HG03045 (cell line): ENCODE measurements around the gene TGFA.

ENCODE experiments used
- ATAC-seq: cut with Tn5 transposase; IDR thresholded peaks from one replicate; pipeline ENCODE4 v1.9.1; 2021; ENCODE audit warnings: mild to moderate bottlenecking, moderate library complexity; ENCODE audit not compliant: unreplicated experiment

TGFA gene

DNA sequence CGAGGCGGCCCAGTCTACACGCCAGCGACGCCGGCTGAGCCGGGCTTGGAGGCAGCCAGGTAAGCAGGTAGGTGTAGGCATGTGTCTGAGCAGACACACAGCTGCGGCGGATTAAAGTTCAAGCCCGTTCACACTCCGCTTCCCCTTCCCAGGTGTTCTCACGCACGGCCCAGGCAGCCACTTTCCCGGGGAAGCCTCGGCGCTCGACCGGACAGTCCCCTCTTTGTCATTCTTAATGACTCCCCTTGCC is 367 bp downstream of the TGFA start:
- peak; percentile 37 for ATAC-seq

- ATAC-seq, result no peak
Observed at GRCh38 chr2:70552501-70553333, 909 bp downstream of the TGFA start.

DNA sequence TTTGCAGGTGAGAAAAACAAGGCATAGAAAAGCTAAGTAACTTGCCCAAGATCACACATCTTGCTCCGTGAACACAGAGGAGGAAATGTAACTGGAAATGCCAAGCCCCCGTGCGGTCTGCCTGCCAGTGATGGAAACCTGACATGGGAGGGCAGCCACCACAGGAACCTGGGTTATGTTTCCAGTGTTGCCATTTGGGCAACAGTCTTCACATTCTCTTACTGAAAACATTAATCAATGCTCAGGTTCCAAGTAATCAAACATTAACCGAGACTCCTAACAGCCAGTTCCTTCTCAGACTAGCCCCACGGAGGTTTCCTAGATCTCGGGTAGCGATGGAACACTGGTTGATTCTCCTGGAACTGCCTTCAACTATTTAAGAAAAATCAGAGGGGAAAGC is 2.5 kb downstream of the TGFA start:
- no peak for ATAC-seq

DNA sequence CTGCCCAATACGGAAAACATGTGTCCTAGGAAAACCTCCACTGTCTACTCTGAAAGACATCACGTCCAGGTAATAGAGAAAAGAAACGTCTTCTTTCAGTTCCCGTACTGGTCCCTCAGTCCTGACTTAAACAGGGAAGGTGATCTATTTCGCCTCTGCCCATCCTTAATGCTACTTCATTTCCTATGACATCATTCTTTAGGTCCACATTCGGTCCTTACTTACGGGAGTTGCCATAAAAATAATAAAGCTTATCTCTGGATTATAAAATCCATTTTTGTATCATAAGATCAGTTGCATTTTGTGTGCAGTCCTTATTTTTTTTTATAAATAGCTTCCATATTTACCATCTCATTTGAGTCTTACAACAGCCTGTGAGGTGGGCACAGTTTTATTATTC is 3.7 kb downstream of the TGFA start:
- ATAC-seq, result no peak

DNA sequence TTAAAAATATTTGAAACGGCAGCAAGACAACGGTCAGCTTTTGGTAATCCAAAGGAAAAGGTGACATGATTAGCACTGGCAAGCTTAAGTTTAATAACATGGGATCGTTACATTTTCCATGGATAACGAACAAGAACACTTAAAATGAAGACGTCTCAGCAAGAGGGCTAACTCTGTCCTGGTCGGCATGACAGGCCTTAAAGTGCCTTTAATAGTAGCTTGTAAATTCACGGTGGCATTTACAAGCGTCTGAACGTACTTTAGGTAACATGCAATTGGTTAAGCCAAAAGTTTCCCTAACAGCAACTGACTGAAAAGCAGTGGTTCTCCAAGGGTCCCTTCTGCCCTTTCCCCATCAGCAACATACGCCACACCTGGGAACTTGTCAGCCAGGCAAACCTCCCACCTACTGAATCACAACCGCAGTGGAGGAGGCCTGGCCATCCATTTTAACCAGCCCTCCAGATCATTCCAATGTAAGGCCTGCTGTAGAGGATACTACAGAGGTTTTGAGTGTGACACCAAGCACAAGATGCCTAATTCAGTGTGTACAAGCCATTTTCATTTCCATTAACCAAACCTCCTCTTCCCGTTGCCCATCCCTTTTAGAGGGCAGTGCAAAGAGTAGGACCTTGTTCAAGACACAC is 4.4 kb downstream of the TGFA start:
- ATAC-seq, result no peak

GRCh38 chr2:70548233-70548632 is 5.4 kb downstream of the TGFA start:
- no peak for ATAC-seq

DNA sequence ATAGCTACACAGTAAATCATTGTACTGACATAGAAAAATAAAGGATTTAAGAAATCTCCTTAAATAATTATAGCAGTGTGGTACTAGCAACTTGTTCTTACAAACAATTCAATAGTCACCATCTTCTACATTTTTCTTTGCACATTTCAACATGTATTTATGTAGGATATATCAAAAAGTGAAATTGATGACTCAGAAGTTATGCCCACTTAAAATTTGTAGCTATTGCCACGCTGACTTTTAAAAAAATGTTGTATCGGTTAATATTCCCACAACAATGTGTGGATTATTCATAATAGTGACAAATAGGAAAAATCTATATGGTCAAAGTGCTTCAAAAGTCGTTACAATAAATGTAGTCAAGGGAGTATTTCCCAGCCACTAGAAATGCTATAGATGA is 6.7 kb downstream of the TGFA start:
- no peak for ATAC-seq

DNA sequence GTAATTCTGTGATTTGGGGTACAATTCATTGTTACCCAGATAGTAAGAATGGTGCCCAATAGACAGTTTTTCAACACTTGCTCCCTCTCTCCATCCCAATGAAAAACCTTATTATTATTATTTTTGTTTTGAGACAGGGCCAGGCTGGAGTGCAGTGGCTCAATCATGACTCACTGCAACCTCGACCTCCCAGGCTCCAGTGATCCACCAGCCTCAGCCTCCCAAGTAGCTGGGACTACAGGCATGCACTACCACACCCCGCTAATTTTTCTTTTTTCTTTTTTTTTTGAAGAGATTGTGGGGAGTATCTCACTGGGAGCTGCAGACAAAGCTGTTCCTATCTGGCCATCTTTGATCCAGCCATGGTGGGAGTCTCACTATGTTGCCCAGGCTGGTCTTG is 7.2 kb downstream of the TGFA start:
- no peak for ATAC-seq

DNA sequence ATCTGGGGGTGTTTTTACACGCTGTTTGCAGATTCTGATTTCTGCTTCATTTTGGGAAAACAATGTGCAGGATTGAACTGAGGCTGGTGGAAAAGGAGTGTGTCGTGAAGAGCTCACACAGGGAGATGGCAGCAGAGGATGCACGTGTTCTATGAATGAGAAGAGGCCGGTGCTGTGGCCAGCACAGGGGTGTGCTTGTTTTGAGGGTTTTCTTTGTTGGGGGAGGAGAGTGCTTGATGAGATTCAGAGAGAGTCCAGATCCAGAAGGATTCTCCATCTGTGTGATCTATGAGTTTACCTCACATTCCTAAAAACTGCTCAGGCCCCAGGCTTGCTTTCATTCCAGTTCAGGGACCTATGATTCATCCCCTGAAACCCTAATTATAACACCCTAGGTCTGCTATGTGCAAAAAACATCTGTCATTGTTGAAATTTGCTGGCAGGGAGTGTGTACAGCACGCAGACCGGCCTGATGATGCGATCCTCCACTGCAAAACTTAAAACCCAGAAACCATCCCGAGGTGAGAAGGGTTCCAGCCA is 12.1 kb downstream of the TGFA start:
- no peak for ATAC-seq

- ATAC-seq, result no peak
Observed at GRCh38 chr2:70537840-70538239, 15.8 kb downstream of the TGFA start.

DNA sequence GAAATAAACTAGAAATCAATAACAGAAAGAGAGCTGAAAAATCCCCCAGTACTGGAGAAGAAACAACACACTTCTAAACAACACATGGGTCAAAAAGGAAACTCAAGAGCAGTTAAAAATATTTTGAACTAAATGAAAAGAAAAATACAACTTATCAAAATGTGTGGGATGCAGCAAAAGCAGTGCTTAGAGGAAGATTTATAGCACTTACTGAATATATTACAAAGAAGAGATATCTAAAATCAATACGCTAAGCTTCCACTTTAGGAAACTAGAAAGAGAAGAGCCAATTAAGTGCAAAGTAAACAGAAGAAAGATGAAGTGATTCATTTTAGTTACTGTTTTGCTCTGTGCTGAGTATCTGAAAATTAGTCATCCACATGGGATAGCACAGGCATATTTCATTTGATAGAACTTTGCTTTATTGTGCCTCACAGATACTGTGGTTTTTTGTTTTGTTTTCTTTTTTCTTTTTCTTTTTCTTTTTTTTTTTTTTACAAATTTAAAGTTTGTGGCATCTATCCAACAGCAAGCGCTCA is 17.0 kb downstream of the TGFA start:
- no peak for ATAC-seq

DNA sequence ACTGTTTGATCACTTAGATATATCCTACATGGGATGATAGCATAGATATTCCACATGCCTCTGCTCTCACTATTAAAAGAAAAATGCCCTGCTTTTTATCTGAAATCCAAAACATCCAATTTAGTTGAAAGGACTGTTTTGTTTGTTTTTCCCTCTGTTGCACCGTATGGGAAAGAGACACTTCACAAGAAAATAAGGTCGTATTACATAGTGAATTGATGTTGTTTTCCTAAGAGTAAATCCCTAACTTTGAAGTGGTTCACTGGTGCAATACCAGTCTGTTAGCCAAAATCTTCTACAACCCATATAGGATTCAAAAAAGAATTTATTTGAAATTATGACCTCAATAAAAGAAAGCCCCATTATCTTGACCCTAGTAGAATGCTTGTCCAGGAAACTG is 18.1 kb downstream of the TGFA start:
- no peak for ATAC-seq

DNA sequence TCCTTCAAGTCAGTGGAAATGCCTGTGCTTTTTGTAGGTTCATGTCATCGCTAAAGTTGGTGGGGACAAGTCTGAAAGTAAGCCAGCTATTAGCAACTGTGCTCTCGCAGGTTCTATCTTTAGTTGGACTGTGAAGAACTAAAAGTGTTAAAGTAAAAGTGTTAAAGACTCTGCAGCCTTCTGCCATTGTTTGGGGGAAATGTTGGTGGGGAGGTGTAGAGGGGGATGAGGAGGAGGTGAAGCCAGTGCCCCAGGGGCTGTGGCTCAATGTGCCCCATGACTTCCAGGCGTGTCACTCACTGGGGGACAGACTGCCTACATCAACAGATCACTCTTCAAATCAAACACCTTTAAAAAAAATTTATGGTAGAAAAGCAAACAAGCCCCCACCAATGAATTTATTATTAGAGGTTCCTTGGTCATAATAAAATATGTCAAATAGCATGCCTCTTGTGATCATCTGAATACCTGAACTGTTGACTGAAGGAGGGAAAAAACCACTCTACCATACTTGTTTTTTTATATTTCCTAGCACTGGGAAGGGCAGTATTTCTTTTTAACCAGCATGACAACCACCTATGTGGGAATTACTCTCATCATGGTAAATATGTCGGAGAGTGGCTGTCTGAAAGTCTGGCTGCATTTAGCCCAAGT is 19.3 kb downstream of the TGFA start:
- ATAC-seq, result no peak

DNA sequence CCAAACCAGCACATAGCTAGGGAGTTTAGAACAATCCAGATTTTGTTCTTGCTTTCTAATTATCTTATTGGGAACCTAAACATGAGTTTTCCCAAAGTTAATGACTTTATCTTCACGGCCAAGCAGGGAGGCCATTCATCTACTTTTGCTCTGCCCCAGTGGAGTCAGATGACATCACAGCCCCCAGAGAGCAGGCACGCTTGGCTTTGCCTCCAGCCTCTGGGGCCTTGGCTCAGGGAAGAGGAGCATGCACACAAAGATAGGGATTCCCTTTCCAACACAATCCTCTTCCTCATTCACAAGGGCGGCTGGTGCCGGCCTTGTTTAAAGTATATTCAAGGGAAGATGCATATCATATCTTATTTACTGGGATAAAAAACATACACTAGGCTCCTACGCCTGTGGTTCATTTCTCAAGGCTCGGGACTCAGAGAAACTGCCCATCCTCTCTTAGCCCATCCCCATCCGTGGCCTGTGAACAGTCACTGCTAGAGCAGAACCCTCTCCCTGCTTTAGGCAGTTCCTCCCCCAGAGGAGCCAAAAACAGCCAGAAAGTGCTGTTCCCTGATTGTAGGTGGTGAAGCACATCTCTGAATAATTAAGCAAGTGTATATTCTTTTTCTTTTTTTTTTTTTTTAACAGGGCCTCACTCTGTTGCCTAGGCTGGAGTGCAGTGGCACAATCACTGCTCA is 21.2 kb downstream of the TGFA start:
- no peak for ATAC-seq

DNA sequence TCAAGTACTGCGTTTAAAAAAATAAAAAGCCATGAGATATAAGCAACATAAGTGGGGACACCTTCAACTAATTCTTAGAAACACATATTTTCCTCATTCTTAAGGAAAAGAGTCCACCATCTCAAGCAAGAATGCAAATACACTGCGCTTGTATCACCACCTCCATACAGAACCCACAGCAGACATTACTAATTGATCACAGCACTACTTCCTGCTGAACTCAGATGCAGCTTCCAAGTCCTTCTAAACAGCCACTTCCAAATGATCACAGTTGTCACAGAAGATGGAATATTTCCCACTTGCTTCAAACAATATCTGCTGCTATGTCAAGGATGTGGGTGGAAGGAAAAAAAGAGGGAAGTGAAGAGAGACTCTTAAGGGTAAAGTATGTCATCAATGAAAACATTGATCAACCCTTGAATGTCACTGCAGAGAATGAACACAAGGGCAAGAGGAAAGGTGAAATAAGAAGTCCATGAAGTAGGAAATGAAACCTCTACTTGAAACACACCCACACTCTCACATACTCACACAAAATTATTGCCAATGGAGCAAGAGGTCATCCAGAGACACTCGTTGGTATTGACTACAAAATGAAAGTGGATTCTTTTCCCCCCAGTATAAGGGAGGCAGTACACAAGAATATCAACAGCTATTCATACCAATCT is 22.1 kb downstream of the TGFA start:
- no peak for ATAC-seq

DNA sequence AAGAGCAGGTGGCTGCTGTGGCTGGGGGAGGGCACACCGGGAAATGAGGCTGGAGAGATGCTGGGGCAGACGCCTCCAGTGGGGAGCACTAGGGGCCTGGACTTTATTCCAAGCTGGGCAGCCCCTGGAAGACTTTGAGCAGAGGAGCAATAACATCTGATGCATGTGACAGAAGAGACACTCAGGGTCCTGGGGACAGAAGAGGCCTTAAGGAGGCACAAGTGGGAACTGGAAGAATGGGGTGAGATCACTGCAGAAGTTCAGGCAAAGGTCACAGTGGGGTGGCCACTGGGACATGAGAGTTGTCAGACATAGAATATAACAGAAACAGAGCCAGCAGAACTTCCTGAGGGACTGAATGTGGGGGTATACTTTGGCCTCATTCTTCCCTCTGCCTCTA is 24.0 kb downstream of the TGFA start:
- ATAC-seq, result no peak

GRCh38 chr2:70528929-70529328 is 24.7 kb downstream of the TGFA start:
- no peak for ATAC-seq

GRCh38 chr2:70528276-70528675 is 25.4 kb downstream of the TGFA start:
- no peak for ATAC-seq

- no peak for ATAC-seq
Observed at GRCh38 chr2:70527447-70528080, 26.1 kb downstream of the TGFA start.

- ATAC-seq, result no peak
Observed at GRCh38 chr2:70526126-70526525, 27.5 kb downstream of the TGFA start.
